Muscle of back (tissue), 13 donors: ENCODE data around the gene BICDL2. TPM values are rescaled to one million over a fixed set of nuclear protein-coding genes. Genes with fewer than 3 reads are reported as not detected.
"Not testable (repeated sequence)": the region's sequence is repeated elsewhere in the genome, so short reads cannot be mapped to it uniquely, and the experiment has no call there.

Source experiments
- DNase-seq, 3 donors: peaks; one replicate each; pipeline versions ENCODE4 v3.0.0 to v3.0.0-alpha.2; 2013
- long read RNA-seq, 9 donors: transcript quantifications; one replicate each; lab custom pipeline, GENCODE V29; 2026
- polyA plus RNA-seq, 10 donors: library from polyadenylated mRNA; unstranded; fragments of 120-200 nt; gene quantifications; one replicate each; pipeline ENCODE4 v1.2.1, GENCODE V29; 2013; ENCODE audit not compliant: insufficient read length in 10 of 10

The BICDL2 gene, protein sequence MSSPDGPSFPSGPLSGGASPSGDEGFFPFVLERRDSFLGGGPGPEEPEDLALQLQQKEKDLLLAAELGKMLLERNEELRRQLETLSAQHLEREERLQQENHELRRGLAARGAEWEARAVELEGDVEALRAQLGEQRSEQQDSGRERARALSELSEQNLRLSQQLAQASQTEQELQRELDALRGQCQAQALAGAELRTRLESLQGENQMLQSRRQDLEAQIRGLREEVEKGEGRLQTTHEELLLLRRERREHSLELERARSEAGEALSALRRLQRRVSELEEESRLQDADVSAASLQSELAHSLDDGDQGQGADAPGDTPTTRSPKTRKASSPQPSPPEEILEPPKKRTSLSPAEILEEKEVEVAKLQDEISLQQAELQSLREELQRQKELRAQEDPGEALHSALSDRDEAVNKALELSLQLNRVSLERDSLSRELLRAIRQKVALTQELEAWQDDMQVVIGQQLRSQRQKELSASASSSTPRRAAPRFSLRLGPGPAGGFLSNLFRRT
- polyA plus RNA-seq = under 1 TPM in 6 of 10 donors, not detected in 4; 0.07 to 0.82 (median 0.11) TPM
- long read RNA-seq, donor 1 = 0 reads
- long read RNA-seq, donor 2 = 0 reads
- long read RNA-seq, donor 3 = 0 reads
- long read RNA-seq, donor 4 = 0 reads
- long read RNA-seq, donor 5 = 0 reads
- long read RNA-seq, donor 6 = 0 reads
- long read RNA-seq, donor 7 = 0 reads
- long read RNA-seq, donor 8, partial matches to known transcripts = 0 of 1 reads
- long read RNA-seq, donor 8, other reads (novel, unspliced or antisense) = 0 of 1 reads
- long read RNA-seq, donor 9 = 0 reads

DNA sequence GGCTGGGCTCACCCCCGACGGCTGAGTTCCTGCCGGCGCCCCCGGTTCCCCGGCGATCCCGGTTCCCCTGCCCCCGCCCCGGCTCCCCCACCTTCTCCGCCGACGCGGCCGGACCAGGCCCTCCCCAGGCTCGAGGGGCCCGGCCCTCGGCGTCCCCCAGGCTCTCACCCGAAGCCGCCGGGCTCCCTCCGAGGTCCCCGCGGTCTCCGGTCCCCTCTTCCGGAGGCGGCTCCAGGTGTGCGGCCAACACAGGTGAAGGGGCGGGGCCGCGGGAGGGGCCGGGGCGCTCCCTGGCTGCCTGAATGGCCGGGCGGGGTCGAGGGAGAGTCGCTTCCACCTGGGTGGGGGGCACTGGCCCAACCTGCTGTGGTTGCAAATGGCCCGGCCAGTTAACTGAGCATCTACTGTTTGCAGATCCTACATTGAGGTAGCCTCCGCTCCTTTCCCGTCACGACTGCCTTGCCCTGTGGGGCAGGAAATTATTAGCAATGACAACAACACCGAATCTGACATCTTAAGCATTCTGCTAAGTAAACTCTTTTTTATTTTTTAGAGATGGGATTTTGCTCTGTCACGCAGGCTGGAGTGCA, at the start of gene BICDL2:
Gene BICDL2 (minus strand): TSS at position 219 of the 590 bp plus-strand sequence. CDS start 1,448 bp downstream, outside the sequence.
- DNase-seq = no peak

DNA sequence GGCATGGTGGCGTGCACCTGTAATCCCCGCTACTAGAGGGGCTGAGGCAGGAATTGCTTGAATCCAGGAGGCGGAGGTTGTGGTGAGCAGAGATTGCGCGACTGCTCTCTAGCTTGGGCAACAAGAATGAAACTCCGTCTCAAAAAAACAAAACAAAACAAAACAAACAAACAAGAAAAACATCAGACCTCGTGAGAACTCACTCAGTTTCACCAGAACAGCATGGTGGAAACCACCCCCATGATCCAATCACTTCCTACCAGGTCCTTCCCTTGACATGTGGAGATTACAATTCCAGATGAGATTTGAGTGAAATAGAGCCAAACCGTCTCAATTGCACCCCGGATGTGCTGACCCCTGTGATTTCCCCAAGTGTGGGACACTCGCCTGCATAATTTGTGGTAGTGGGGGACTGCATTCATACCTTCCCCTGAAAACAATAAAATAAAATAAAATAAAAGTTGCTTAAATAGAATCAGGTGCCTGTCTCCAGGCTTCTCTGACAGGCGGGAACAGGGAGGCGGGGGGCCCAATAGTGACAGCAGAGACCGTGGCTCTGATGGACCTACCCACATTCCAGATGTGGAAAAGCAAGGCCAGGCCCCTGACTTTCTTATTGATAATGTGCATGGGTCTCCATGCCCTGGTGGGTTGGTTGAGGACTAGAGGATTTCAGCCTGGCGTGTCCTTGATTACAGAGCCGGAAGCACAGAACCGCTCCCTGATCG, 49.3 kb upstream of the BICDL2 start:
- DNase-seq = no peak

DNA sequence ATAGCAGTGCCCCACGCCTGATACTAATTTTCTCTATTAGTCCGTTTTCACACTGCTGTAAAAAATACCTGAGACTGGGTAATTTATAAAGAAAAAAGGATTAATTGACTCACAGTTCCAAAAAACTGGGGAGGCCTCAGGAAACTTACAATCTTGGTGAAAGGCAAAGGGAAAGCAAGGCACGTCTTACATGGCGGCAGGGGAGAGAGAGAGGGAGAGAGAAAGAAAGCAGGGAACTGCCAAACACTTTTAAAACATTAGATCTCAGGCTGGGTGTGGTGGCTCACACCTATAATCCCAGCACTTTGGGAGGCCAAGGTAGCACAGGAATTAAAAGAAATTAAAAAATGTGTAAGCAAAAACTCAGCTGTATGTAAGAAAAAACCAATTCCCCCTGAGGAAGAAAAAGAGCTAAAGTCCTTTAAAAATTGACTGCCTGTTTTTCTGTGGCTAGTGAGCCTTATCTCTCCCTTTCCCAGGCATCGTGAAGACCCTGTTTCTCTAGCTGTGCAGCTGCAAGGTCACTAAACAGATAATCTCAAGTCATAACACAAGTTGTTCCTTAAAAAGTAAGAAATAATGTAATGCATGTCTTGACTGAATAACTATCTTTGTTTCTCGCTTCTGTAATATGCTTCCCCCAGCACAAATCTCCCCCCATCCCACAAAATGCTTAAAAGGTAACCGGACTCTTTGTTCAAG, 48.4 kb upstream of the BICDL2 start:
- DNase-seq = no peak

DNA sequence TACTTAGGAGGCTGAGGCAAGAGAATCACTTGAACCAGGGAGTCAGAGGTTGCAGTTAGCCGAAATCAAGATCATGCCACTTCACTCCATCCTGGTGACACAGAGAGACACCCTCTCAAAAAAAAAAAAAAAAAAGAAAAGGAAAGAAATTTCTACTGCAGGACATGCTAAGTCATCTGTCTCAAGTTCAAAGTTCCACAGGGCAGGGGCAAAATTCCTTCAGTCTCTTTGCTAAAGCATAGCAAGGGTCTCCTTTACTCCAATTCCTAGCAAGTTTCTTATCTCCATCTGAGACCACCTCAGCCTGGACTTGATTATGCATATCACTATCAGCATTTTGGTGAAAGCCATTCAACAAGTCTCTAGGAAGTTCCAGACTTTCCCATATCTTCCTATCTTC, 47.7 kb upstream of the BICDL2 start:
- no peak for DNase-seq

DNA sequence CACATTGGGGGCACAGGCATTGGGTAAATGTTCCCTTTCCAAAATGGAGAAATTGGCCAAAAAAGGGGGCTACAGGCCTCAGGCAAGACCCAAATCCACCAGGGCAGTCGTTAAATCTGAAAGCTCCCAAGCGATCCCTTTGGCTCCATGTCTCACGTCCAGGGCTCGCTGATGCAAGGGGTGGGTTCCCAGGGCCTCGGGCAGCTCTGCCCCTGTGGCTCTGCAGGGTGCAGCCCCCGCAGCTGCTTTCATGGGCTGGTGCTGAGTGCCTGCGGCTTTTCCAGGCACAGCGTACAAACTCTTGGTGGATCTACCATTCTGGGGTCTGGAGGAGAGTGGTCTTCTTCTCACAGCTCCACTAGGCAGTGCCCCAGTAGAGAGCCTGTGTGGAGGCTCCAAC, 46.7 kb upstream of the BICDL2 start:
- DNase-seq = not testable (repeated sequence)

DNA sequence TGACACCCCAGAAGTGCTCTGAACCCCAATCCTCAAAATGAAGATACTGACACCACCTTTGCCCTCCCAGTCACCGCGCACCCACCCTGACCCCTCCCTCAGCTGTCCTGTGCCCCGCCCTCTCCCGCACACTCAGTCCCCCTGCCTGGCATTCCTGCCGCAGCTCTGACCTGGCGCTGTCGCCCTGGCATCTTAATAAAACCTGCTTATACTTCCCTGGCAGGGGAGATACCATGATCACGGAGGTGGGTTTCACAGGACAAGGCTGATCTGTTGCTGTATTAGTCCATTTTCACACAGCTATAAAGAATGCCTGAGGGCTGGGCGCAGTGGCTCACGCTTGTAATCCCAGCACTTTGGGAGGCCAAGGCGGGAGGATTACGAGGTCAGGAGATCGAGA, 45.2 kb upstream of the BICDL2 start:
- not testable (repeated sequence) for DNase-seq

DNA sequence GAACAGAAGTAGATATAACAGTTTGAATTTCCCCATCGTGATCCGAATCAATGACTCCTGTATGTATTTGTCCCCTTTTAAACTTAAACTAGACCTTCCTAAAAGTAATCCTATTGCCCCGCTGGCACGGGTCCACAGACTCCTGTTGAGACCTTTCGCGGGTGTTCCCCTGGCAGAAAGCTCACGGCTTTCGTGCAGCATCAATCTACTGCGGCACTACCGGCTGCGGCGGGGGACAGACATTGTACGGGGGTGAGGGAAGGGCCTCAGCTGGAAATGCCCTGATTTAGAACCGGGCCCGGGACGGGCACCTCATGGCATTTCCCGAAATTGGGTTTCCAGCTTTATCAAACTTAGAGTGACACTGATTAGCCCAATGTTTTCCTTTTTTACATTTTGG, 43.3 kb upstream of the BICDL2 start:
- no peak for DNase-seq

DNA sequence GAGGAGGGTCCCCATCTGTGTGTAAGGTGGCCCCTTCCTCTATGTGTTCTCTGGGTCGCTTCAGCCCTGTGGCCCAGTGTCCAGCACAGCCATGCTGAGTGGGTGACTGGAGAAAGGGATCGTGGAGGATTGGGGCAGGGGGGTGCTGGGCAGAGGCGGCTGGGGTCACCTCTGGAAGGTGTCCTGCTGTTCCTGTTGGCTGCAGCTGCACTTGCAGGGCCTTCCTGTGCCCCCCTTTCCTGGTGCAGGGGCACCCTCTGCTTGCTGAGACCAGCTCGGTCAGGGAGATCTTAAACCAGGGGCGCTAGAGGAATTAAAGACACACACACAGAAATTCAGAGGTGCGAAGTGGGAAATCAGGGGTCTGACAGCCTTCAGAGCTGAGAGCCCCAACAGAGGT, 39.8 kb upstream of the BICDL2 start:
- DNase-seq = no peak

DNA sequence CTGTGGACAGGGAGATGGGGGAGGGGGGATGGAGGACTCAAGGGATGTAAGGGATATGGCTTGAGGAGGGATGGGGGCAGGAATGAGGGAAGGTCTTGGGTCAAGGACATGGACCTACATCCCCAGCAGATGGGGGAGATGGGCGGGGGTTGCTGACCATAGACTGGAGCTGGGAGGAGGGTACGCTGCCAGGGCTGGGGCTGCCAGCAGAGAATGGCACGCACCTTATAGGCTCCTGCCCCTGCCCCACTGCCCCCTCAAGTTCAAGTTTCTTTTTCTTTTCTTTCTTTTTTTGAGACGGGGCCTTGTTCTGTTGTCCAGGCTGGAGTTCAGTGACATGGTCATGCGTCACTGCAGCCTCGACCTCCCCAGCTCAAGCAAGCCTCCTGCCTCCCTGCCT, 39.2 kb upstream of the BICDL2 start:
- DNase-seq = not testable (repeated sequence)

DNA sequence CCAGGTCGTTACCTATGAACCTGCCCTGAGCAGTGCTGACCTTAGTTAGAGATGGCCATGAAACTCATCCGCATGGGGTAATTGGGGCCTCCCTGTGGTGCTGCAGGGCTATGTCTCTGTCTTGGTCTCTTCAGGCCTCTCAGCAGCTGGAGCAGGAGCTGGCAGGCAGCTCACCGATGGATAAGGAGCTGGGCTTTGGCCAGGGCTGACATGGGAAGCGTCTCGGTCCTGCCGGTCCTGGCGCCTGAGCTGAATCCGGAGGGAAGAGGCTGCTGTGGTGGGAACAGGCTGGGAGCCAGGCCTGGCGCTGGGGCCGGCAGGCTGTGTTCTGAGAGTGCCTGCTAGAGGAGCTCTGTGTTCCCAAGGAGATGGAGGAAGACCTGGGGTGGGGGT, 38.8 kb upstream of the BICDL2 start:
- peak in 1 of 3 donors; percentile 75 for DNase-seq

DNA sequence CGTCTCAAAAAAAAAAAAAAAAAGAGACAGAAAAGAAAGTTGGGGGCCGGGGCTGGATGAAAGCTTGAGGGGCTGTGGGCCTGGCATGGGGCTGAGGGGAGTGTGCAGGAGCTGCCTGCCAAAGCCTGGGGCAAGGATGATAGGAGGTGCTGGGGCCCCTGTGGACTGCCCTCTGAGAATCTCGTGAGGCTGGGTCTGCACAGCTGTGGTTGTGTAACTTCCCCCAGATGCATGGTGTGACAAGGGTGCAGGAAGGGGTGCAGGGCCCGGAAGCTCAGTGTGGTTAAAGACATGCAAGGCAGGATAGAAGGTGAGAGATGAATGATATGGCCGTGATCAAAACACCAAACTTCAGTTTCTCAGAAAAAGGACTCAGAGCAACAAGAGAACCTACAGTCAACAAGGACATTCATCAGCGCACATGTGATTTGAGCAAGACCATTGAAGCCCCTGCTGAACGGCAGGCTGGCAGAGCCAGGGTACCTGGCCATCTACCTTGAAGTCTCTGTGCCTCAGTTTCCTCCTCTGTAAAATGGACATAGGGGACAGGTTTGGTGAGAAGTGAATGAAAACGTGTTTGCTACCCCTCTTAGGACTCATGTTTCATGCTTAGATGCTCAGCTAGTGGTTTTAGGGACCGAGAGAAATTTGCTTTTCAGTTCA, 38.2 kb upstream of the BICDL2 start:
- DNase-seq = no peak

DNA sequence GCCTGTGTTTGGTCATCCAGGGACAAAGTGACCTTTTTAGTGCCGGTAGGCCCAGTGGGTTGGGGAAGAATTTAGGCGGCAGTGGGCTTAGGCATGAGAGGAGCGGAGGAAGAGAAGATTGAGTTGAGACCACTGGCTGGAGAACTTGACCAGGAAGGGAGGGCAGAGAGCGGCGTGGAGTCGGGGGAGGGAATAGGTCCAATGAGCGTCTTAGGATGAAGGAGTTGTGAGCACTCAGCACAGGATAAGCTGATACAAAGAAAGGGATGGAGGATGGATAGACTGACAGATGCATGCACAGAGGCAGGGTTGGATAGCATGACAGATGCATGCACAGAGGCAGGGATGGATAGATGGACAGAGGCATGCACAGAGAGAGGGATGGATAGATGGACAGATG, 36.7 kb upstream of the BICDL2 start:
- DNase-seq = no peak

DNA sequence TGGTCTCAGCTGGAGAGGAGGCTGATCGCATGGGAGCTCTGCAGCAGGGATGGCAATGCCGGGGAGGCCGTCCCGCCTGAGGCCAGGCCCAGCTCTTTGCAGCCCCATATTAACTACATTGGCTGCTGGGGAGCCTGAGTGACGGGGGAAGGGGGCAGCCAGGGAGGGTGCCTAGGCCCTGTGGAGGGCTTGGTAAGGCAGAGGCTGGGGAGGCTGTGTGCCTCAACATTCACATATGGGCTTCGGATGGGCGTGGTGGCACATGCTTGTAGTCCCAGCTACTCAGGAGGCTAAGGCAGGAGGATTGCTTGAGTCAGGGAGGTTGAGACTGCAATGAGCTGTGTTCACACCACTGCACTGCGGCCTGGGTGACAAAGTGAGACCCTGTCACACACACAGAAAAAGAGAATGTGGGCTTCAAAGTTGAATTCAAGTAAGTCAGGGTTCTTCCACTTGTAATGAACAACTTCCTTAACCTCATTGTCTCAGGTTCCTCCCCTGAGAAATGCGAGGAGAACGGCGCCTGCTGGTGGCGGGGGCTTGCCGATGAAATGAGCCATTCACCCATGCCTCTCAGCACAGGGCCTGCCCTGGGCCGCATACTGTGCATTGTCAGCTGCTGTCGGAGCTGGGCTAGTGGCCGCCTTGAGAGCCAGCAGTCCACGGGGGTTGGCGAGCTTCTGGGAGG, 36.0 kb upstream of the BICDL2 start:
- DNase-seq = not testable (repeated sequence)

DNA sequence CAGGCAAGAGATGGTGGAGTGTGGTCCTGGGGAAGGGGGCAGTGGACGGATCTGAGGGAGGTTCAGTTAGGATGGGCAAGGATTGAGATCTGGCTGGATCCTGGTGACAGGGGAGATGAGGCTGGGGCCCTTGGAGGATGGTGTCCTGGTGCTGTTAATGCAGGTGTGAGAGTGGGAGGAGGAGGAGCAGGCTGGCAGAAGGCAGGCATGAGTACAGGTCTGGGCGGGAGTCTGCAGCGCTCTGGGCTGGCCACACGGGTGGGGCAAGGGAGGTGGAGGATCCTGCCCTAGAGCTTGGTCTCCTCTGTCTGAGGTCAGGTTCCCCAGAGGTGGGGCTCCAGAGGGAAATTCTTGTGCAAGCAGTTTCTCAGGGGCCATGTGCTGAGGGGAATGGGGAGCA, 35.4 kb upstream of the BICDL2 start:
- not testable (repeated sequence) for DNase-seq

DNA sequence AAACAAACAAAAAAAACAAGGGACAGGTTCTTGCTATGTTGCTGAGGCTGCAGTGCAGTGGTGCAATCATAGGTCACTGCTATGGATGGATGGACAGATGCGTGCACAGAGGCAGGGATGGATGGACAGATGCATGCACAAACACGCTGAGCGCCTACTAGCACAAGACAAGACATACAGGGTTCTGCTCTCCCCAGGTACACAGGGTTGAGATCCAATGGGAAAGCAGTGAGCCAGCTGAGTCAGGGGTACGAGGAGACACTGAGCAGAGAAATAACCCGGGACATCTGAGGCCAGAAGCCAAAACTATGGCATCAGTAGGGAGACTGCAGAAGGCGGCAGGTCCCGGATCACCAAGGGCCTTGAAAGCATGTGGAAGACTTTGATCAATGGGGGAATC, 34.9 kb upstream of the BICDL2 start:
- no peak for DNase-seq

DNA sequence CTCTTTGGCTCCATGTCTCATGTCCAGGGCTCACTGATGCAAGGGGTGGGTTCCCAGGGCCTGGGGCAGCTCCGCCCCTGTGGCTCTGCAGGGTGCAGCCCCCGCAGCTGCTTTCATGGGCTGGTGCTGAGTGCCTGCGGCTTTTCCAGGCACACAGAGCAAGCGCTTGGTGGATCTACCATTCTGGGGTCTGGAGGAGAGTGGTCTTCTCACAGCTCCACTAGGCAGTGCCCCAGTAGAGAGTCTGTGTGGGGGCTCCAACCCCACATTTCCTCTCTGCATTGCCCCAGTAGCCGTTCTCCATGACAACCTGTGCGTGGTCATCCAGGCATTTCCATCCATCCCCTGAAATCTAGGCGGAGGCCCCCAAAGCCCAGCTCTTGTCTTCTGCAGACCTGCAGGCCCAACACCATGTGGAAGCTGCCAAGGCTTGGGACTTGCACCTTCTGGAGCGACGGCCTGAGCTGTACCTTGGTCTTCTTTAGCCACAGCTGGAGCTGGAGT, 33.9 kb upstream of the BICDL2 start:
- DNase-seq = no peak

DNA sequence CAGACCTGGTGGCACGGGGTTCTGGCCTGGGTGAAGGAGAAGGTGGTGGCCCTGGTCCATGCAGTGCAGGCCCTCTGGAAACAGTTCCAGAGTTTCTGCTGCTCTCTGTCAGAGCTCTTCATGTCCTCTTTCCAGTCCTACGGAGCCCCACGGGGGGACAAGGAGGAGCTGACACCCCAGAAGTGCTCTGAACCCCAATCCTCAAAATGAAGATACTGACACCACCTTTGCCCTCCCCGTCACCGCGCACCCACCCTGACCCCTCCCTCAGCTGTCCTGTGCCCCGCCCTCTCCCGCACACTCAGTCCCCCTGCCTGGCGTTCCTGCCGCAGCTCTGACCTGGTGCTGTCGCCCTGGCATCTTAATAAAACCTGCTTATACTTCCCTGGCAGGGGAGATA, 32.4 kb upstream of the BICDL2 start:
- not testable (repeated sequence) for DNase-seq

DNA sequence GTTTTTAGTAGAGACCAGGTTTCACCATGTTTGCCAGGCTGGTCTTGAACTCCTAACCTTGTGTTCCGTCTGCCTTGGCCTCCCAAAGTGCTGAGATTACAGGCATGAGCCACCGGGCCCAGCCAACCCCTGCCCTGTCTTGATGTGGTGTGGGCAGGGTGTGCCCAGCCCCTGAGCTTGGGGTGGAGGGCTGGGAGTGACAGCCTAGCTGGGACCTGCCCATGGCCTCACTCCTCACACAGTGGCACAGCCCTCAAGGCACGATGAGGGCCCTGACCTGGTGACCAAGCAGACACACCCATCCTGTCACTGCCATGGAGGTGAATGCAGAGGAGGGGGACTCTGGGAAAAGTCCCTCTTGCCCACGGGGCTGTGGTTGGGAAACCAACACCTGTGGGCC, 31.7 kb upstream of the BICDL2 start:
- DNase-seq = no peak

DNA sequence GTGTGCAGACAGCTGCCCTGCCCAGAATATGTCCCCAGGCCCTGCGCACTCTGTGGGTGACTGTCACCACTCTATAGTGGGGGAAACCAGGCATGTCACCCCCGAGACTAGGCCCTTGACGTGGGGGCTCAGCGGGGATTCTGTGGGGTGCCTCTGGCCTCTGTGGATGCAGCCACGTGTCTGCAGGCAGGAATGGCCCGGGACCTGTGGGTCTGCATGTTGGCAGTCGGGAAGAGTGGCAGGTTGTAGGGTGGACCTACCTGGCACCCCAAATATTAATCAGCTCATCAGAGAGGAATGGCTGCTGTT, 29.6 kb upstream of the BICDL2 start:
- DNase-seq = no peak
